Measurements from ENCODE around the gene MRPL44.
"Not testable (repeated sequence)": the region's sequence is repeated elsewhere in the genome, so short reads cannot be mapped to it uniquely, and the experiment has no call there.

Gene MRPL44

GRCh38 chr2:223936862-223937326 is 20.4 kb upstream of the MRPL44 start:
- DNase-seq (ENCODE audit: low read depth in 3 of 3), result no peak

DNA sequence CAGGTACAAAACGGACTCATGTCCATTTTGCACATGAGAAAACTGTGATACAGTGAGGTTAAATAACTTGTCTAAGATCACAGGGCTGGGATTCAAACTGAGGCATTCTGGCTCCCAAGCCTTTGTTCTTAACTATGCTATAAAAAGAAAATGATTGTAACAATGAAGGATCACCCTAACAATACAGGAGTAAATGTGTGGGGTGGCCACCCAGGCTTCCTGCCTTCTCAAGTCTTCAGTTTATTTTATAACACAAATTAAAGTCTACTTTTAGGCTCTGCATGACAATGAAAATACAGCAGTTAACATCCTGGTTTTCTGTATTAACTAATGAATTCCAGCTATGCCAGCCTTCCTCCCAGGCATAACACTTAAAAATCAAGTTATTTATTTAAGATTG is 19.7 kb upstream of the MRPL44 start:
- DNase-seq (ENCODE audit: low read depth in 3 of 3), result no peak

DNA sequence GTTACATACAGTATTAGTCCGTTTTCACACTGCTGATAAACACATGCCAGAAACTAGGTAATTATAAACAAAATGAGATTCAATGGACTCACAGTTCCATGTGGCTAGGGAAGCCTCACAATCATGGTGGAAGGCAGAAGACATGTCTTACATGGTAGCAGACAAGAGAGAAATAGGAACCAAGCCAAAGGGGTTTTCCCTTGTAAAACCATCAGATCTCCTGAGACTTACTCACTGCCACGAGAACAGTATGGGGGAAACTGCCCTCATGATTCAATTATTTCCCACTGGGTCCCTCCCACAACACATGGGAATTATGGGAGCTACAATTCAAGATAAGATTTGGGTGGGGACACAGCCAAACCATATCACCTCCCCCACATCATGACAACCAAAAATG is 17.8 kb upstream of the MRPL44 start:
- not testable (repeated sequence) for DNase-seq (ENCODE audit: low read depth in 3 of 3)

DNA sequence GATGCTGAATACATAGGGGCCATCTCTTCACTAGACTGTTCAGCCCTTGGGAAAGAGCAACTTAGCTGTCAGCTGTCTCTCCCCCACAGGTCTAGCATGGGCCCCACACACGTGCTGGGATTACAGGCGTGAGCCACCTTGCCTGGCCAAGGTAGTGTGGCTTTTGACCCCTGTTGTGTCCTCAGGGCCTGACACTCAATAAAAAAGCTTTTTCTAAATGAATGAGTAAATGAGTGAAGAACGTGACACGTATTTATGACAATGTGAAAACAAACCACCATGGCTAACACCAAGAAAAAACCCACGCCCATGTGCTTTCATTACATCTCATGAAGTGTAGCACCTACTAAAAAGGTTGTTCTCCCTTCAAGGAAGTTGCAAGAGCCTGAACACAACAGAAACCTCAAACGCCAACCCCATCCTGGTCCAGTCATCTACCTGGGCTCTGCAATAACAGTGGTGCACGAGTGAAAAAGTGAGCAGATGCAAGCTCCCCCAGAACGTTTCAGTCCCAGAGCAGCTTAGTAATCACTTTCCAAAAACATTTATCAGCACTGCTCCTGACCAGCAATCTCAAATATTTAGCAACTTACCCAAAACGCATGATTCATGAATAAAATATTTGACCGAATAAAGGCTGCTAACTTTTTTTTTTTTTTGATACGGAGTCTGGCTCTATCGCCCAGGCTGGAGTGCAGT is 15.5 kb upstream of the MRPL44 start:
- peak; percentile 52 to 81 (median 67) for DNase-seq (ENCODE audit: low read depth in 3 of 3)

- DNase-seq (ENCODE audit: low read depth in 3 of 3), result no peak
Measured at GRCh38 chr2:223943135-223943534, 14.1 kb upstream of the MRPL44 start.

DNA sequence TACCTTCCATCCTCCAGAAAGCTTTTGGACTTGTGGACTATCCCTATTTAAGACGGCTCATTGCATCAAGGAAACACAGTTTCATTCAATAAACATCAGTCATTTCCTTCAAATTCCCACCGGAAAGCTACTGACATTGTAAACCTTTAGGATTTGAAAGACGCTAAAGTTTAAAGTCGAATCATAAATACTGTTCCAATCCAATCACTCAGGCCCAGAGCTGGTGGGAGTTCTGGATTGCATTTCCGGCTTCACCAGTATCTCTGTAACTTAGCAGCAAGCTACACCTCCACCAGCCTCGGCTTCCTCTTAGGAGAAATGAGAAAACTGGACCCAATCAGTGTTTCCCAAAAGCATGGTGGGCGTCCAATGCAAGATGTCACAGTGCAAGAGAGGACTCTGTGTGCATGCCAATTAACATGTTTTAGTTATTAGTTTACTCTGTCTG is 13.7 kb upstream of the MRPL44 start:
- no peak for DNase-seq (ENCODE audit: low read depth in 3 of 3)

- DNase-seq (ENCODE audit: low read depth in 3 of 3), result no peak
Measured at GRCh38 chr2:223944166-223944702, 13.0 kb upstream of the MRPL44 start.

DNA sequence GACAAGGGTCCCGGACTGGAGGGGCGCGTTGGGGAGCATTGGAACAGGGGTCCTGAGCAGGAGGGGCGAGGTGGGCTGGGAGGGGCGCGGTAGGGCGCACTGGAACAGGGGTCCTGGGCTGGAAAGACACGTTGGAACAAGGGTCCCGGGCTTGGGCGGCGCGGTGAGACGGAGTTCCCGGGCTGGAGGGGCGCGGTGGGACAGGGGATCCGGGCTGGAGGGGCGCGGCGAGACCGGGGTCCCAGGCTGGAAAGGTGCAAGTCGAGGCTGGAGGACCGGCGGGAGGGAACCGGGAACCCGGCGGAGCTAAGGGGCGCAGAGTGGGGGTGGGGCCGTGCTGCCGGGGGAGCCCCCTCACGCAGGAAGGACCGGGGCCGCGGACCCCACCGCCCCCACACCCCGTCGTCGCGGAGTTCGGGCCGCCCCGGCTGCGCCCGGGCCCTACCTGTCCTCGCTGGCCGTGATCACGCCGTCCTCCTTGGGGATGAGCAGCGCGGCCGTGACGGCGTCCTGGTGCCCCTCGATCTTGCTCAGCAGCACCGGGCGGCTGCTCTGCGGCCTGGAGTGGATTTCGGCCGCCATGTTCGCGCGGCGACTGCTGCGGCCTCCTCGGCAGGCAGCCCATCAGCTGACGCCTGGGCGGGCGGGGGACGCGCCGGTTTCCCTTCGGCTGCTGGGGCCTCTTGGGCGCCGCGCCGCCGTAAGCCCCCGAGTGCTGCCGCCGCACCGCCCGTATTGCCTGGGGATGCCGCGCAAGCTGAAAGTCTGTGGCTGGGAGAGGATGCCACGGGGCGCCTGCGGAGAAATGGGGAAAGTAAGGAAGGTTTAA is 12.3 kb upstream of the MRPL44 start, which contains the start of gene WDFY1:
Gene WDFY1, minus strand, starts transcription at position 633 of the 829 bp plus-strand sequence. Its CDS starts 51 bp downstream, at position 582.
- peak; percentile 55 to 72 (median 70) for DNase-seq (ENCODE audit: low read depth in 3 of 3)

DNA sequence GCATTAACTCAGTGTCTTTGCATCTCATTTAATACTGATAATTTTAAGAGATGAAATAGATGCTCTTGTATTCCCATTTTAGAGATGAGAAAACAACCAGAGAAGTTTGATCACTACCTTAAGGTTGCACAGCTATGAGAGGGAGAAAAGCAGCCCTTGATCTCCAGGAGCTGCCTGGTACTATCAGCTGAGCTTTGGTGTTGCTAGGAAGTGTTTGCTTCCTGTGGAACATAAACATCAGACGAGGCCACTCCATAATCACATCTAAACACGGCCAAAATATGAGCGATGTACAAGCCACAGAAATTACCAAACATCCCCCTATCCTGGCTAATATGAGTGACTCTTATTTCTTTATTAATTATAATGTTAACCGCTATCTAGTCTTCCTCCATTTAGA is 11.5 kb upstream of the MRPL44 start:
- DNase-seq (ENCODE audit: low read depth in 3 of 3), result no peak

DNA sequence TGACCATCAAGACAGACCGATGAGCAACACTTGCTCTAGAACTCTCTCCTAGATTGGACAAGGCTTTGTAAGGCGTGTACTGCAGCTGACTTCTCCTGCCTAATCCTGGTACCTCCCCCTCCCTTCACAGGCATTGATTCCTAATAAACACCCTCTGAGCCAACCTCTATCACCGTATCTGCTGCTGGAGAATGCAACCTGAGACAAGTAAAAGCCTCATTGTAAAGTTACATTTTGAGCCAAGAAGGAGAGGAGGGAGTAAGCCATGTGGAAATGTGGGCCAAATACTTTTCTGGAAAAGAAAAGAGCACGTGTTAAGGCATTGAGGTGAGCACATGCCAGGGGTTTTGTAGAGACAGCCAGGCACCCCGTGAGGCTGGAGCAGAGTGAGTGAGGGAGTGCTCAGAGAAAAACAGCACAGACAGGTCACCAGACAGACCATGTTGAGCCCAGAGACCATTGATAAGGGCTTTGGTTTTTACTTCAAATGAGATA is 9.5 kb upstream of the MRPL44 start:
- no peak for DNase-seq (ENCODE audit: low read depth in 3 of 3)

GRCh38 chr2:223949241-223949840 is 7.9 kb upstream of the MRPL44 start:
- DNase-seq (ENCODE audit: low read depth in 3 of 3), result no peak

GRCh38 chr2:223950448-223951347 is 6.6 kb upstream of the MRPL44 start:
- no peak for DNase-seq (ENCODE audit: low read depth in 3 of 3)

GRCh38 chr2:223952280-223952968 is 4.8 kb upstream of the MRPL44 start:
- DNase-seq (ENCODE audit: low read depth in 3 of 3), result no peak

- no peak for DNase-seq (ENCODE audit: low read depth in 3 of 3)
Measured at GRCh38 chr2:223954401-223954800, 2.9 kb upstream of the MRPL44 start.

- no peak for DNase-seq (ENCODE audit: low read depth in 3 of 3)
Measured at GRCh38 chr2:223956300-223956699, 963 bp upstream of the MRPL44 start.

DNA sequence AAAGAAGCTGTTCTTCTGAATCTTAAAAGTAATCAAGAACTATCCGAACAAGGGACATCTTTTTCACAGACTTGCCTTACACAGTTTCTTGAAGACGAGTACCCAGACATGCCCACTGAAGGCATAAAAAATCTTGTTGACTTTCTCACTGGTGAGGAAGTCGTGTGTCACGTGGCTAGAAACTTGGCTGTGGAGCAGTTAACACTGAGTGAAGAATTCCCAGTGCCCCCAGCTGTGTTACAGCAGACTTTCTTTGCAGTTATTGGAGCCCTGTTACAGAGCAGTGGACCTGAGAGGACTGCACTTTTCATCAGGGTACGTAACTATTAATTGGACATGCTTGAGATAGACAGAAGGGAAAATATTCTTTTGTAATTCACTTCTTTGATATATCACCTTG is 2.4 kb downstream of the MRPL44 start:
- no peak for DNase-seq (ENCODE audit: low read depth in 3 of 3)

GRCh38 chr2:223967981-223968380 is 10.7 kb downstream of the MRPL44 start:
- DNase-seq (ENCODE audit: low read depth in 3 of 3), result no peak

GRCh38 chr2:223969315-223969714 is 12.1 kb downstream of the MRPL44 start:
- DNase-seq (ENCODE audit: low read depth in 3 of 3), result no peak

- no peak for DNase-seq (ENCODE audit: low read depth in 3 of 3)
Measured at GRCh38 chr2:223969856-223970255, 12.6 kb downstream of the MRPL44 start.
